Mesenchymal stem cell (in vitro differentiated cells and primary cell): Measurements from ENCODE around the gene CCL4.
"Not testable (repeated sequence)": the region's sequence is repeated elsewhere in the genome, so short reads cannot be mapped to it uniquely, and the experiment has no call there.

Experiments
- DNase-seq: peaks from one replicate; pipeline ENCODE4 v3.0.0-alpha.2; 2013
- H2AFZ ChIP-seq: one replicate; pipeline ENCODE4 v1.6.1; 2013; ENCODE audit warnings: low read depth, mild to moderate bottlenecking, control low read depth, inconsistent platforms, low read length, moderate library complexity
- H2AK5ac ChIP-seq: 2 replicates; pipeline ENCODE4 v1.6.1; 2013; ENCODE audit warnings: low read length, moderate library complexity, mild to moderate bottlenecking, inconsistent platforms; ENCODE audit not compliant: severe bottlenecking
- H2BK120ac ChIP-seq: one replicate; pipeline ENCODE4 v1.6.1; 2013; ENCODE audit warnings: low read depth, mild to moderate bottlenecking, inconsistent platforms, low read length, moderate library complexity
- H2BK12ac ChIP-seq, 2 experiments: one replicate each; pipeline ENCODE4 v1.6.1; 2013; ENCODE audit warnings: inconsistent platforms in 2 of 2, low read length in 2 of 2, mild to moderate bottlenecking in 2 of 2, moderate library complexity in 2 of 2, control low read depth in 1 of 2
- H2BK15ac ChIP-seq: one replicate; pipeline ENCODE4 v1.6.1; 2013; ENCODE audit warnings: mild to moderate bottlenecking, low read depth, inconsistent platforms; ENCODE audit not compliant: poor library complexity, severe bottlenecking
- H2BK5ac ChIP-seq: 2 replicates; pipeline ENCODE4 v1.6.1; 2013; ENCODE audit warnings: low read depth, mild to moderate bottlenecking, low read length, control low read depth, inconsistent platforms; ENCODE audit not compliant: poor library complexity, severe bottlenecking
- H3K14ac ChIP-seq, 2 experiments: one replicate each; pipeline ENCODE4 v1.6.1; 2013; ENCODE audit warnings: inconsistent platforms in 2 of 2, low read length in 2 of 2, control low read depth in 1 of 2, mild to moderate bottlenecking in 1 of 2, moderate library complexity in 1 of 2
- H3K18ac ChIP-seq, 2 experiments: one replicate each; pipeline ENCODE4 v1.6.1; 2013; ENCODE audit warnings: inconsistent platforms in 2 of 2, low read length in 2 of 2, control low read depth in 1 of 2, low read depth in 1 of 2, mild to moderate bottlenecking in 1 of 2
- H3K23ac ChIP-seq, 2 experiments: one replicate each; pipeline ENCODE4 v1.6.1; 2013; ENCODE audit warnings: inconsistent platforms in 2 of 2, low read length in 2 of 2, mild to moderate bottlenecking in 2 of 2, moderate library complexity in 2 of 2, control low read depth in 1 of 2
- H3K27ac ChIP-seq: 2 replicates; pipeline ENCODE4 v1.5.1; 2013; ENCODE audit warnings: mild to moderate bottlenecking, moderate library complexity, low read length, control low read depth, inconsistent platforms; ENCODE audit not compliant: poor library complexity, severe bottlenecking
- H3K27me3 ChIP-seq, 2 experiments: 2 replicates each; pipeline versions ENCODE4 v1.6.1 to v1.7.0; 2013; ENCODE audit warnings: low read length in 2 of 2, mild to moderate bottlenecking in 2 of 2, moderate library complexity in 2 of 2, control low read depth in 1 of 2, inconsistent platforms in 1 of 2; ENCODE audit not compliant: control insufficient read depth in 1 of 2, insufficient read depth in 1 of 2
- H3K36me3 ChIP-seq, 2 experiments: 2 replicates each; pipeline versions ENCODE4 v1.6.1 to v1.7.0; 2013; ENCODE audit warnings: low read length in 2 of 2, control low read depth in 1 of 2, inconsistent platforms in 1 of 2, low read depth in 1 of 2, mild to moderate bottlenecking in 1 of 2; ENCODE audit not compliant: insufficient read depth in 2 of 2, control insufficient read depth in 1 of 2
- H3K4ac ChIP-seq, 2 experiments: one replicate each; pipeline ENCODE4 v1.6.1; 2013; ENCODE audit warnings: inconsistent platforms in 2 of 2, low read length in 2 of 2, mild to moderate bottlenecking in 2 of 2, moderate library complexity in 2 of 2, control low read depth in 1 of 2, low read depth in 1 of 2
- H3K4me1 ChIP-seq: 2 replicates; pipeline ENCODE4 v1.6.1; 2013; ENCODE audit warnings: low read depth, low read length, control low read depth; ENCODE audit not compliant: control insufficient read depth, insufficient read depth
- H3K4me2 ChIP-seq: 2 replicates; pipeline ENCODE4 v1.6.1; 2013; ENCODE audit warnings: low read length, mild to moderate bottlenecking, inconsistent platforms; ENCODE audit not compliant: poor library complexity, severe bottlenecking
- H3K4me3 ChIP-seq, 2 experiments: 2 replicates each; pipeline versions ENCODE4 v1.5.1 to v1.7.0; 2013; ENCODE audit warnings: low read length in 2 of 2, mild to moderate bottlenecking in 2 of 2, control low read depth in 1 of 2, low read depth in 1 of 2; ENCODE audit not compliant: insufficient read depth in 1 of 2
- H3K79me1 ChIP-seq: replicated peaks from 2 replicates; pipeline ENCODE4 v1.6.1; 2013; ENCODE audit warnings: mild to moderate bottlenecking, control low read depth, low read length, inconsistent platforms; ENCODE audit not compliant: poor library complexity, severe bottlenecking
- H3K9ac ChIP-seq: 2 replicates; pipeline ENCODE4 v1.7.0; 2013; ENCODE audit warnings: mild to moderate bottlenecking, low read length, moderate library complexity
- H3K9me3 ChIP-seq: 2 replicates; pipeline ENCODE4 v1.7.0; 2013; ENCODE audit warnings: mild to moderate bottlenecking, low read length; ENCODE audit not compliant: control insufficient read depth
- H4K8ac ChIP-seq: one replicate; pipeline ENCODE4 v1.6.1; 2013; ENCODE audit warnings: inconsistent platforms, mild to moderate bottlenecking, low read length, moderate library complexity
- H4K91ac ChIP-seq: one replicate; pipeline ENCODE4 v1.6.1; 2013; ENCODE audit warnings: mild to moderate bottlenecking, low read length, inconsistent platforms
- WGBS: methylation state at CpG from one replicate; pipeline ENCODE4 v1.1.7; 2013; ENCODE audit warnings: mixed read lengths; 5-methylcytosine and 5-hydroxymethylcytosine counted together

The CCL4 gene

DNA sequence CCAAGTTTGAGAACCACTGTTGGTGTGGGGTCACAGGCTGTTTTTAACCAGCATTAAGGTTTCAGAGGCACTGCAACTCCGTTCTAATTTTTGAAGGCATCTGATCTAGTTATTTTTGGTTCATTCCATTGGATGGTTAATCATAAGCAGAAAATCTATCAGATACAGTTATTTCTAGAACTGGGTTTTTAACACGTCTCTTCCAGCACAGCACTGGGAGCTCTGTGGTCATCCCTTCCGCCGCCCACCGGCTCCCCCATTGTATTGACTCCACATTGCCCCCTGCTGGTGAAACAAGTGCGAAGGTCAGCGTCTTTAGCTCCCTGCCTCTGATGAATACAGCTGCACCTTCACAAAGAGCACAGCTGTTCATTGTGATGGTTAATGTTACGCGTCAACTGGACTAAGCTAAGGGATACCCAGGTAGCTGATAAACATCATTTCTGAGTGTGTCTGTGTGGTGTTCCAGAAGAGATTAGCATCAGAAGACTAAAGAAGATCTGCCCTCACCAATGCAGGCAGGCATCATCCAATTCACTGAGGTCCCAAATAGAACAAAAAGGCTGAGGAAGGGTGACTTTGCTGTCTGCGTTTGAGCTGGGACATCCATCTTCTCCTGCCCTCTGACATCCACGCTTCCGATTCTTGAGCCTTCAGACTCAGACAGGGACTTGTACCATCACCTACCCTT lies 31.1 kb upstream of the CCL4 start:
- Histone ChIP-seq H2AFZ (no peak overlapping the region), H4K91ac (no peak overlapping the region), H3K18ac (no peak overlapping the region), H3K4me1 (no peaks in the 10 kb centered on the region), H3K79me1 (no peaks in the 10 kb centered on the region), H3K4ac (no peak overlapping the region), H3K9me3 (peaks cover 10% of the 10 kb centered on the region), H2AK5ac (no peak overlapping the region), H2BK5ac (no peak overlapping the region), H3K4me2 (no peak overlapping the region), H2BK15ac (no peak overlapping the region), H2BK12ac (no peak overlapping the region), H3K27ac (no peak overlapping the region), H3K27me3 (peaks cover 8 to 29% of the 10 kb centered on the region in 2 experiments), H4K8ac (no peak overlapping the region), H3K36me3 (no peaks in the 10 kb centered on the region), H2BK120ac (no peak overlapping the region), H3K14ac (no peak overlapping the region), H3K9ac (no peak overlapping the region), H3K23ac (no peak overlapping the region), H3K4me3 (no peak overlapping the region)
- DNase-seq = peak; percentile 33
- 41% methylated on average over 11 of the region's 12 CpGs for WGBS

DNA sequence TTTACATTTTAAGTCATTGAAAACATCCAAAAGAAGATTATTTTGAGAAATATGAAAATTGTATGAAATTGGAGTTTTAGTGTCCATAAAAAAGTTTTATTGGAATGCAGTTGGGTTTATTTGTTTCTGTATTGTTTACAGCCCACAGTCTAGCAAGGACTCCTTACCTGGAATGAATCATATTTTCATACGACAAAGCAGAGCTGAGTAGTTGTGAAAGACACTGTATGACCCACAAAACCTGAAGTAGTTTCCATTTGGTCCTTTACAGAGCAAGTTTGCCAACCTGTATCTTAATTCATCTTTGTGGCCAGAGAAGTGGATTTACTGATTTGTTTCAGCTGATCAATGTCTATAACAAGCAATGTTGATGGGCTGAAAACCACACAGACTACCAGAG lies 29.3 kb upstream of the CCL4 start:
- Histone ChIP-seq H4K91ac (no peak overlapping the region), H3K27ac (no peak overlapping the region), H2BK12ac (no peak overlapping the region), H3K18ac (no peak overlapping the region), H3K36me3 (no peaks in the 10 kb centered on the region), H2BK120ac (no peak overlapping the region), H3K4me1 (no peaks in the 10 kb centered on the region), H3K27me3 (peaks cover 11 to 29% of the 10 kb centered on the region in 2 experiments), H3K4me3 (no peak overlapping the region), H3K9me3 (peaks cover 10% of the 10 kb centered on the region), H3K4ac (no peak overlapping the region), H3K14ac (no peak overlapping the region), H2AK5ac (no peak overlapping the region), H3K4me2 (no peak overlapping the region), H3K79me1 (no peaks in the 10 kb centered on the region), H2BK15ac (no peak overlapping the region), H3K23ac (no peak overlapping the region), H2BK5ac (no peak overlapping the region), H4K8ac (no peak overlapping the region), H3K9ac (no peak overlapping the region), H2AFZ (no peak overlapping the region)
- WGBS = 100% methylated on average over 1 of the region's 1 CpG
- no peak for DNase-seq

DNA sequence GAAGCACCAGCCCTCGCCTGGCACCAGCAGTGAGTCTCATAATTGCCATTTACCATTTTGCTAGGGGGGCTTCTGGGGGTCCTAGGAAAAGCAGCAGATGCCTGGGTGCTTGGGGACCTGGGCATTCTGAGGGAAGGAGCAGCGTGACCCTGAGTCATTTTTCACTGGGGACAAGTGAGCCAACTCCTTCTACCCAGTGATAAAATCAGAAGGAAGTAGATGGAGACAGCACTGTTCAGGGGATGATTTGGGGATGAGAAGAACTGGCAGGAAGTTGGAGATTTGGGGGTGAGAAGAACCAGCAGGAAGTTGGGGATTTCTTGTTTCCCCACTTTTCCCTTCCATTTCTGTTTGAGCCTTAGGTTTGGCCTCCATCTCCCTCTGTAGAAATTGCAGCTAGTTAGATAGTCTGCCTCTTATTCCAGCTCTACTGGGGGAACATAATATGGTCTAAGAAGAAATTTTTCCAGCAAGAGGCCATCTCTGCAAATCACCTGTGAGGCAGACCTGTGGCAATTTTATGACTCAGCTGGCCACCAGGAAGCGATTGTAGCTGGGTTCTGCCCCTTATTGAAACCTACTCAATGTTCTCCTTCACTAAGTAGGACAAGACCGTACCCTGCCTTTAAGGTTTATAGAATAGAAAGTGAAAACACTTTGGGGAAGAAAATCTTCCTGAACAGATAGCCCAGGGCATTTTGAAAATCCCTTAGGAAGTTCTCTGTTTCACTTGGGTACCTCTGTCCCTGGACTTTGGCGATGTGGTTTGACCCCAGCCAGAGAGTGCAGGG lies 21.8 kb upstream of the CCL4 start:
- not testable (repeated sequence) for H2BK12ac ChIP-seq, H3K27ac ChIP-seq, H2BK120ac ChIP-seq, H3K14ac ChIP-seq, DNase-seq, H3K9me3 ChIP-seq, H2AK5ac ChIP-seq, H2BK5ac ChIP-seq, H3K23ac ChIP-seq, H3K4me2 ChIP-seq, H3K18ac ChIP-seq, H3K9ac ChIP-seq, H3K4ac ChIP-seq, H3K79me1 ChIP-seq, H3K27me3 ChIP-seq, H2AFZ ChIP-seq, H2BK15ac ChIP-seq, H4K8ac ChIP-seq, H3K4me3 ChIP-seq, H3K4me1 ChIP-seq, H4K91ac ChIP-seq, H3K36me3 ChIP-seq
- 66% methylated on average over 3 of the region's 5 CpGs for WGBS

DNA sequence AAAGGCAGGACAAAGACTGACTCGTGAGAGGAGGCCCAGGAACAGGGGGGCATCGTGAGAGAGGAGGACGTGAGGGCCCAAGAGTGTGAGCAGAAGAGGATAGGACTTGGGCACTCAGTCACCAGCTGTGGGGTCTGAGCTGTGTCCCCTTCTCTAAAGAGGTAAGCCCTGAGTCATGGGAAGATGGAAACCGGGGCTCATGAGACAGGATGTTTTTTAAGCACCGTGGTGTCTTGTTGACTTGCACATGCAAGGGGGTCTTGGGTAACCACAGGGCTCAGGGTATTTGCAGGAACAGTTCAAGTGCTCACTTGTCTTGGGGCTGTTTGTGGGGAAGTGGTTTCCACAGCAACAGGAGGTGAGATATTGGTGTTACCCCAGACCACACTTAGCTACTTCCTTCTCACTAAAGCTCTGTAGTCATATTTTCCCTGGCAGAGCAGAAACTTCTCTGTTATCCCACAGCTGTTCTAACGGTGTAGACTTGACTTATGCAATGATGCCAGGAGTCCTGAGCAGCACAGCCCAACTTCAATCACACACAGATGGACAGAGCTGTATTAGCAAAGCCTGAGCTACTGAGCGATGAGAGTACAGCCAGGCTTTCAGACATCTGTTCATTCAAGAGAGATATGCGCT lies 21.0 kb upstream of the CCL4 start:
- not testable (repeated sequence) for H3K18ac ChIP-seq, H2AFZ ChIP-seq, H3K4me2 ChIP-seq, H3K27ac ChIP-seq, H3K4ac ChIP-seq, H4K8ac ChIP-seq, H4K91ac ChIP-seq, H3K9me3 ChIP-seq, H3K36me3 ChIP-seq, H3K79me1 ChIP-seq, H3K14ac ChIP-seq, H2BK12ac ChIP-seq, H3K4me1 ChIP-seq, H3K4me3 ChIP-seq, H2BK15ac ChIP-seq, H2BK120ac ChIP-seq, H3K9ac ChIP-seq, H2BK5ac ChIP-seq, H3K23ac ChIP-seq, H3K27me3 ChIP-seq, H2AK5ac ChIP-seq
- WGBS = 69% methylated on average over 4 of the region's 8 CpGs
- peak; percentile 21 for DNase-seq
